GM18519 (cell line): ENCODE measurements around the gene ATP5MG.
"Not testable (repeated sequence)": the region's sequence is repeated elsewhere in the genome, so short reads cannot be mapped to it uniquely, and the experiment has no call there.

Source experiments
- ATAC-seq: cut with Tn5 transposase; IDR thresholded peaks from one replicate; pipeline ENCODE4 v1.9.1; 2021; ENCODE audit warnings: mild to moderate bottlenecking, moderate library complexity; ENCODE audit not compliant: unreplicated experiment, low FRiP score

ATP5MG gene

DNA sequence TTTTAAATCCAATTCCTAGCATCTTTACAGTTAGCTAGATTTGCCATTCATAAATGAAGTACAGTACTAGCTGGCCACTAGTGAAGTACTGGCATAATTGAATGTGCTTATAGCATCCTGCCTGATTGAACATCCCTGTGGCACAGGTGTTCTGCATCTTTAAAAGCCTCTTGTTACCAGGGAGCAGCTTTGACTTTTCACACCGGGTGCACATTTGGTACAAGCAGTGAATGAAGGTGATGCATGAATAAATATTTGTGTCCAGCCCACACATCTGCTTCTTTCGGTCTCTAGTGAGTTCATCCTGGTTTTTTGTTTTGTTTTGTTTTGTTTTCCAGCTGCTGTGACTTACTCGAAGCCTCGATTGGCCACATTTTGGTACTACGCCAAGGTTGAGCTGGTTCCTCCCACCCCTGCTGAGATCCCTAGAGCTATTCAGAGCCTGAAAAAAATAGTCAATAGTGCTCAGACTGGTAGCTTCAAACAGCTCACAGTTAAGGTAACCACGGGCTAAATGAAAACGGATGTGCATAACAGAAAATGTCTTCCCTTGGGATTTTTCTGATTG lies 5.3 kb downstream of the ATP5MG start:
- ATAC-seq, result no peak

DNA sequence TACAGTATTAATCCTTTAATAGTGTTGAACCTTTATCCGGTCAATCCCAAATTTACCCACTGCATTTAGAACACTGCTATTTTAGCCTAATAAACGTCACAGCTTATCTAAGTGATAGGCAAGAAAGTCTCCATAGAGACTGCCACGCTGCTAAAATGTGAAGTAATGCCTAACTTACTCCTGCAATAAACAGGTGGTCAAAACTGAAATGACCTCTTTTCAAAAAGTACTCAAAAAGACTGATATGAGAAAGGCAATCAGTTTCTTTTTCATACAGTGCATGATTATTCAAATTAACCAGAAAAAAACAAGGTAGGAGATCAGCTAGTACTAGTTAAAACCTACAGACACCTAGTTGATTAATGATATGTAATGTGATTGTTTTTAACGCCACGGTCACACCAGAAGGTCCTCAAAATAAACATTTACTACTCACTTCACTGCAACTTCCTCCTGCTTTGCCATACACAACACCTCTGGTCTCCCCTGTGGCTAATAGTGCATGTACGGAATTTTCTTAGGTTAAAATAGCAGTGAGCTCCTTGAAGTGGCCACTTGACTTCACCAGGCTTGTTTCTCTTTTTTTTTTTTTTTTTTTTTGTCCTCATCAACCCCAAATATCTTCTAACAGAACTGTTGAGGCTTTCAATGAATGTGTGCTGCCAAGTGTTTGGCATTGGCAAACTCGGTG lies 8.8 kb downstream of the ATP5MG start:
- ATAC-seq, result no peak

DNA sequence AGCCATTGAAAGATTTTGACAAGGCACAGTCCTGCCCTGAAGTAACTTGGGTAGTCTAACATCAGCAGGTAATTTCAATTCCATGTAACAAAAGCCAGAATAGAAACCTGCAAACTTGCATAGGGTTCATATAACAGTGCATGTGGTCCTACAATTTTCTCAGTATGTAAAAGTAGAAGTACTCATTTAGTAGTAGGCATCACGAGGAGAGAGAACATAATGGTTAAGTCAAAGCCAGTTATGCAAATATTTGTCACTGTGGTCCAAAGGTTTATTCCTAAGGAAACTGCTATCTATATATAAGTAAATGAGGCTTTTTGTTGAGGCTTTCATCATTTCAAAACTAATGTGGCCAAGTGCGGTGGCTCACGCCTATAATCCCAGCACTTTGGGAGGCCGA lies 10.1 kb downstream of the ATP5MG start:
- no peak for ATAC-seq

DNA sequence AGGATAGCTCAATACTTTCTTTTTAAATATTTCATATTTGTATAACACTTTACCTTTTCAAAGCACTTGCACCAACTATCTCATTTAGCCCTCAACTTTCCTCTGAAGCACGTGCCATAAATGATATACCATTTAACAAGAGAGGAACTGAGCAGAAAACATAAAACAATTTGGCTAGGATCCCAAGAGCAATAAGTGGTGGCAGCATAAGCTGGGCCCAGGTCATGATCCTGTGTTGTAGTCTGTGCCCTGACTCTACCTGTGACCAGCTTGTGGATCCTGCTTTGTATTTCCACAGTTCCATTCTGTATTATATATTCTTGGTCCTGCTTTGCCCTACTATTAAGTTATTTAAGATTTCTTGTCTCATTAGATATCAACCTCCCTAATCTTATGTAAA lies 11.5 kb downstream of the ATP5MG start:
- ATAC-seq, result no peak

GRCh38 chr11:118415062-118415738 lies 13.8 kb downstream of the ATP5MG start:
- no peak for ATAC-seq

- no peak for ATAC-seq
Observed at GRCh38 chr11:118415739-118416068, 14.3 kb downstream of the ATP5MG start.

- ATAC-seq, result not testable (repeated sequence)
Observed at GRCh38 chr11:118416900-118417299, 15.5 kb downstream of the ATP5MG start.

DNA sequence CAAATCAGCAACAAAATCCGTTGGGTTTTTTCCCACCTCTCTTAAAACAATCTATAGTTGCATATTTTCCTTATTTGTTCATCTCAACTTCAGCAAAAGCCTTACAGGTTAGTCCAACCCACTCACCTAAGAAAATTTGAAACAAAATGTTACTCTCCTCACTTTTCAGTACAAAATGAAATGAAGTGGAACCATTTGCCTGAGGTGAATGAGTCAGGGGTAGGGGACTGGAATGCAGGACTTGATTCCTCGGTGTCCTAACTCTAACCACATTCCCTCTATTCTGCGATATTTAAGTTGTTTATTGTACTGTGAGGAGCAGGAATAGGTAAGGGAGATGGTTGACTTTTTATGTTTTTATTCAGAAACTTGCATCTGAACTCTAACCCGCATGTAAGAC lies 16.4 kb downstream of the ATP5MG start:
- no peak for ATAC-seq

- no peak for ATAC-seq
Observed at GRCh38 chr11:118418766-118419165, 17.4 kb downstream of the ATP5MG start.

DNA sequence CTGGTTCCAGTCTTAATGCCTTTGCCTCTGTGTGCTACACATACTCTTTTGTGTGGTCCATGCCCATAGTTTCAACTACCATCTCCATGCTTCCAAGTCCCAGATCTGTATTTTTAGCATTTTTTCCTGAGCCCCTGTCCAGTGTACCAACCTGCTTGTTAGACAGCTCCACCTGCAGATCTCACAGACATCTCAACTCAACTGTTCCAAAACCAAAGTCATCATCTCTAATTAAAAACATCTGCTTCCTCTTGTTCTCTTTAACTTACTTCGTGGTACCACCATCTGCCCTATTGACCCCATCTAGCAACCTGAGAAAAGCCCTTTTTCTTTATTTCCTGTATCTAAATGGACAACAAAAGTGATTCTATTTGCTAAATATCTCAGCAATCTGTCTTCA lies 26.3 kb downstream of the ATP5MG start:
- ATAC-seq, result no peak

- no peak for ATAC-seq
Observed at GRCh38 chr11:118430956-118431355, 29.6 kb downstream of the ATP5MG start.

DNA sequence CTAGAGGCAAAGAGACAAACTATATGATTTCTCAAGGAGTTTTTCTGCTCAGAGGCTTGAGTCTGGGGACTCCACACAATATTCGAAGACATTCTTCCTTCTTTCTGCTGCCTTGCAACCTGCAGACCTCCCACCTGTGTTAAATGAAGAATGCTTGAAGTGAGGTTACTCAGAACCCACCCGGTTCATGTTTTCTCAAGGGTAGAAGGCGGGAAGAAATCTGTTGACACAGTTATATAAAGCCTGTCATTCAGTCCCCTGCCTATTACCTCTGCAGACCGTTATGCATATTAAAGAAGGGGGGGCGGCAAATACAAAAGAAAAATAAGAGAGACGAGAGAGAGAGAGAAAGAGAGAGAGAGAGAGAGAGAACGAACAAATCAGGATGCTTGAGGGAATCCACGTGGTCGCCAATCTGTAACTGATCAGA lies 32.7 kb downstream of the ATP5MG start:
- no peak for ATAC-seq

- ATAC-seq, result no peak
Observed at GRCh38 chr11:118434553-118435289, 33.3 kb downstream of the ATP5MG start.

DNA sequence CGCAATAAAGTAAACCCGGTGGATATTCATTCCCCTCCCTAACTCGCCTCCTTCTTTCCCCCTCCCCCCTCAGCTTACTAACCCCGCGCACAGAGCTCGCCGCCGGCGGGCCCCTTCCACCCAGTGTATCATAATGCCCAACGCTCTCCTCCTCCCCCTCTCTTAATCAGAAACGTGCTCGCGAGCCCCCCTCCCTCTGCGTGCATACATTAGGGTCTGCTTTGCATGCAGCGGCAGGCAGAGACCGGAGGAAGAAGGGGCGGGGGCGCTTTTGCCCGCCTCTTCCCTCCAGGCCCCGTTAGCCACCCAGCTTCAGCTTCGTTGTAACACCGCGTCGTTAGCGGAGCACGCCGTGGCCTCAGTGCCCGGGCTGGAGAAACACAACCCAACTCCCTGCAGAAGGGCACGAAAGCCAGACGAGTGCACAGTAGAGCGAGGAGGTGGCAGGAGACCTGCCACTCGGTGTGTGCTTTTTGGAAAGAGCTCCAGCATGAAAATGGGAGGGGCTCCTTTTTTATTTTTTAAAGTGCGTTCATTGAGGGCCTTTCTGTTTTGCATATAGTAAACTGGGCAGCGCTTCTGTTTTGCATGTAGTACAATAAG lies 34.0 kb downstream of the ATP5MG start:
- ATAC-seq, result peak; percentile 10

- peak; percentile 46 for ATAC-seq
Observed at GRCh38 chr11:118435893-118436624, 34.7 kb downstream of the ATP5MG start, which contains the start of gene KMT2A. KMT2A (plus strand) TSS chr11:118436492; CDS start chr11:118436513, 21 bp downstream.

DNA sequence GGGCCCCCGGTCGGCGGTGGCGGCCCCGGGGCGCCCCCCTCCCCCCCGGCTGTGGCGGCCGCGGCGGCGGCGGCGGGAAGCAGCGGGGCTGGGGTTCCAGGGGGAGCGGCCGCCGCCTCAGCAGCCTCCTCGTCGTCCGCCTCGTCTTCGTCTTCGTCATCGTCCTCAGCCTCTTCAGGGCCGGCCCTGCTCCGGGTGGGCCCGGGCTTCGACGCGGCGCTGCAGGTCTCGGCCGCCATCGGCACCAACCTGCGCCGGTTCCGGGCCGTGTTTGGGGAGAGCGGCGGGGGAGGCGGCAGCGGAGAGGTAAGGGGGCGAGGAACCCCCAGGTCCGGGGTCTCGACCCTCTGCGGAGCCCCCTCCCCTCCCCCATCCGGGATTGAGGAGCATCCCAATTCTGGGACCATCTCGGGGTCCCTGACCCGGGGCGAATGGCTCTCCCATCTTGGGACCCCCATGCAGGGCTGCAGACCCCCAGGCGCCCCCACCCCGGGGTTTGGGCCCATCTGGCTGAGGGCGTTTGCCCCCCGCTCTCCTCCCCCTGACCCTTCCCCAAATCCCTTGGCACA lies 35.3 kb downstream of the ATP5MG start:
- peak; percentile 8 for ATAC-seq

DNA sequence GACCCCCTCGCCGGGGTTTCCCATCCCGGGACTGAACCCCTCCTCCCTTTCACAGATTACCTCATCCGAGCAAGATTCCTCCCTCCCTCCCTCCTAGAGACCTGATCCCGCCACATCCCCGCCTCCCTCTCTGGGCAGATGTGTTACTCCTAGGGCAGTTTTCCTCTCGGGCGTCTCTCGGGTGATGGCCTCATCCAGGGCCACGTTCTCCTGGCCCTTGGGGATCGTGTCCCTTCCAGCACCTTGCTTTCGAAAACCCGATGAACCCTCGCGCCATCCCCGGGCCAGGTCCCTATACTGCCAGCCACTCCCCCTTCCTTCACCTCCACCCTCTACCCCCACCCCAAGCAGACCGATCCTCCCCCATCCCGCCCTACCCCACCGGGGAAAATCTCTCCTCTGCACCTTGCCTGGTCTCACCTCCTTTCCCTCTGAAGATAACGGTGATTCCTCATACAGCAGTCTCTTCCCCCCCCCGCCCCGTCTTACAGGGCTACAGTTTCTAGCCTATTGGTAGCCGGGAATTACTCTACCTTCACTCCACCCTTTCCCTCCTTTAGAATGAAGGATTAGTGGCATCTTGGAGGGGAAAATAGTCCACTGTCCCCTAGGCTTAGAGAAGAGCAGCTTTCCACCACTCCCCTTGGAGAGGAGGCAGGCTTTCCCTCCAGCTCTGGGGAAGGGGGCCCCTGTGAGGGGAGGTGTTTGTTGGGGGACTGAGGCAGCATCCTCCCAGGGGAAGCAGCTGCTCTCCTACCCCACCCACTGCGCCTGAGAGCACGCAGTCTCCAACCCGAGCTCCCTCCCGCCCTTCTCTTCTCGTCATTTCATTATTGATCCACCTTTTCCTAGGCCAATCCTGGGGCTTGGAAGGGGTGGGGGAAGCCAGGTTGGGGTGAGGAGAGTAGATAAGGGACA lies 36.1 kb downstream of the ATP5MG start:
- no peak for ATAC-seq

- ATAC-seq, result no peak
Observed at GRCh38 chr11:118438314-118438931, 37.0 kb downstream of the ATP5MG start.
